K562 (cell line): ENCODE results near the gene VILL. TPM values are rescaled to one million over a fixed set of nuclear protein-coding genes. Genes with fewer than 3 reads are reported as not detected.

ENCODE experiments used
- ATAC-seq: fragments of 200-7000 bp; cut with Tn5 transposase; 3 replicates; pipeline ENCODE4 v1.9.1; 2020; ENCODE audit warnings: moderate library complexity
- BruUV-seq: library from RNA; stranded (reverse); fragments of 400-500 nt; replicated peaks from 2 replicates; lab custom pipeline; 2021; lab: Mats Ljungman, UMichigan
- CTCF ChIA-PET: fragments of 300-600 bp; formaldehyde crosslinking; extraction: SDS; loops from one replicate; lab custom pipeline; 2021; ENCODE audit warnings: low intra/inter-chr PET ratio; lab: Yijun Ruan, JAX
- POLR2A ChIA-PET: fragments of 300-600, 350-650 bp; sonication (Branson Sonifier 250); formaldehyde crosslinking; extraction: SDS; loops from one replicate; lab custom pipeline; 2021; ENCODE audit warnings: antibody characterized with exemption, inconsistent platforms; lab: Yijun Ruan, JAX
- DNase-seq, 4 experiments: peaks; one replicate each; pipeline versions ENCODE4 v3.0.0 to v3.0.0-alpha.2; 2011 to 2018; ENCODE audit warnings: low spot score in 3 of 4, mixed read lengths in 3 of 4; ENCODE audit errors: extremely low read depth in 1 of 4
- FAIRE-seq: peaks from 2 replicates; lab custom pipeline; 2011; peaks lifted over from hg19 to GRCh38; lab: Jason Lieb, UNC
- H2AFZ ChIP-seq: 2 replicates; pipeline ENCODE4 v1.6.0; 2011; ENCODE audit warnings: low read depth, low read length, control low read depth, inconsistent platforms
- H3K27ac ChIP-seq: fragments of 200-600 bp; 3 replicates; pipeline ENCODE4 v1.8.0; 2011; ENCODE audit warnings: low read depth, mild to moderate bottlenecking, control low read depth, inconsistent platforms, low read length, moderate library complexity, mixed read lengths; ENCODE audit errors: extremely low read depth
- H3K27me3 ChIP-seq, 2 experiments: fragments of 300-600 bp in 1 of 2; 2 replicates in 1 of 2; 3 replicates in 1 of 2; pipeline versions ENCODE4 v1.6.0 to v1.8.0; 2011; ENCODE audit warnings: inconsistent platforms in 2 of 2, low read length in 2 of 2, mild to moderate bottlenecking in 1 of 2, mixed read lengths in 1 of 2, moderate library complexity in 1 of 2; ENCODE audit not compliant: control insufficient read depth in 2 of 2, insufficient read depth in 2 of 2
- H3K36me3 ChIP-seq: fragments of 300-600 bp; 3 replicates; pipeline ENCODE4 v1.8.0; 2011; ENCODE audit warnings: mild to moderate bottlenecking, low read length, inconsistent platforms; ENCODE audit not compliant: control insufficient read depth, insufficient read depth
- H3K4me1 ChIP-seq, 2 experiments: fragments of 200-600 bp in 1 of 2; replicated peaks in 1 of 2; 2 replicates in 1 of 2; 3 replicates in 1 of 2; pipeline versions ENCODE4 v1.5.1 to v1.8.0; 2011; ENCODE audit warnings: inconsistent platforms in 2 of 2, low read length in 2 of 2, mild to moderate bottlenecking in 1 of 2, mixed read lengths in 1 of 2, moderate library complexity in 1 of 2; ENCODE audit not compliant: control insufficient read depth in 2 of 2, insufficient read depth in 2 of 2
- H3K4me2 ChIP-seq: 2 replicates; pipeline ENCODE4 v1.6.1; 2011; ENCODE audit warnings: low read length, control low read depth, inconsistent platforms, mixed read lengths; ENCODE audit not compliant: insufficient read depth
- H3K4me3 ChIP-seq: fragments of 200-600 bp; sonication (generic), shearing (Covaris generic); 2 replicates; pipeline ENCODE4 v1.5.1; 2016; ENCODE audit warnings: control low read depth, inconsistent platforms
- H3K79me2 ChIP-seq: fragments of 200-600 bp; 3 replicates; pipeline ENCODE4 v1.8.0; 2011; ENCODE audit warnings: low read length, inconsistent platforms; ENCODE audit not compliant: control insufficient read depth, insufficient read depth
- H3K9ac ChIP-seq, 2 experiments: 2 replicates each; pipeline versions ENCODE4 v1.6.0 to v1.6.1; 2011; ENCODE audit warnings: low read depth in 2 of 2, low read length in 2 of 2, control low read depth in 1 of 2, inconsistent platforms in 1 of 2, mild to moderate bottlenecking in 1 of 2, mixed read lengths in 1 of 2; ENCODE audit not compliant: insufficient read depth in 1 of 2
- H3K9me1 ChIP-seq: one replicate; pipeline ENCODE4 v1.6.0; 2011; ENCODE audit warnings: inconsistent platforms, mild to moderate bottlenecking, low read length, moderate library complexity; ENCODE audit not compliant: control insufficient read depth, insufficient read depth
- H3K9me3 ChIP-seq: replicated peaks from 2 replicates; pipeline ENCODE4 v1.5.1; 2011; ENCODE audit warnings: low read depth, low read length, inconsistent platforms; ENCODE audit not compliant: control insufficient read depth, insufficient read depth
- H4K20me1 ChIP-seq: replicated peaks from 2 replicates; pipeline ENCODE4 v1.6.1; 2011; ENCODE audit warnings: low read length, inconsistent platforms, mixed read lengths; ENCODE audit not compliant: control insufficient read depth, insufficient read depth
- MITF ChIP-seq: IDR thresholded peaks from 2 replicates; pipeline ENCODE4 v1.6.1; 2014; ENCODE audit warnings: antibody characterized with exemption
- NEUROD1 ChIP-seq: fragments of 150-350 bp; IDR thresholded peaks from 2 replicates; pipeline ENCODE4 v1.6.1; 2014; ENCODE audit warnings: borderline replicate concordance, low read length, low read depth; ENCODE audit not compliant: partially characterized antibody
- PRDM10 ChIP-seq: fragments of 450-650 bp; IDR thresholded peaks from 2 replicates; pipeline ENCODE4 v1.6.1; 2018; ENCODE audit not compliant: partially characterized antibody
- ZC3H8 ChIP-seq: fragments of 450-650 bp; IDR thresholded peaks from 2 replicates; pipeline ENCODE4 v1.6.1; 2017
- ZNF3 ChIP-seq: fragments of 250-450 bp; sonication (Bioruptor Pico); IDR thresholded peaks from 2 replicates; pipeline ENCODE4 v1.5.0; 2021; ENCODE audit warnings: mild to moderate bottlenecking, moderate library complexity
- WGBS: fragments of 100-300 bp; shearing (Covaris generic); methylation state at CpG from one replicate; pipeline ENCODE4 v1.1.6; 2016; ENCODE audit warnings: low coverage, mixed read lengths; ENCODE audit not compliant: insufficient coverage; ENCODE audit errors: missing lambda C conversion rate; 5-methylcytosine and 5-hydroxymethylcytosine counted together
- in situ Hi-C: fragments of 300-500 bp; cut with MboI; formaldehyde crosslinking; loops from 4 replicates; pipeline ENCODE4 v1.15.0; 2018; ENCODE audit warnings: inconsistent platforms, mixed read lengths
- intact Hi-C: fragments of 100-400 bp; cut with micrococcal nuclease; formaldehyde crosslinking; loops from 2 replicates; pipeline ENCODE4 v1.14.2; 2022
- polyA plus RNA-seq, 8 experiments: library from polyadenylated mRNA; depleted of rRNA in 4 of 8; stranded (reverse) in 5 of 8; unstranded in 3 of 8; fragments of >200 nt; fragmentation: Nextera tagmentation in 2 of 8; fragmentation: Illumina TruSeq in 1 of 8; extraction: Ambion mirVana in 2 of 8; extraction: Trizol in 1 of 8; gene quantifications; 2 replicates each; pipeline versions ENCODE4 v1.2.1 to v1.2.3, GENCODE V29; 2011 to 2014; ENCODE audit warnings: inconsistent platforms in 1 of 8, missing spikeins in 1 of 8
- total RNA-seq, 7 experiments: library from RNA; depleted of rRNA in 6 of 7; stranded (reverse); fragments of >200 nt in 6 of 7; fragmentation: Illumina TruSeq in 2 of 7; extraction: Trizol in 2 of 7; gene quantifications; 2 replicates each; pipeline versions ENCODE4 v1.2.1 to v1.2.3, GENCODE V29; 2011 to 2021; ENCODE audit warnings: low replicate concordance in 1 of 7

The VILL gene
- total and polyA plus RNA-seq, 9 of the 15 experiments (the other 6 are each of a cell fraction or from before 2014, with no cell fraction given): 0.11 to 16.0 (median 8.8) TPM

GRCh38 chr3:37980462-37981347 lies 9.9 kb upstream of the VILL start:
- POLR2A ChIA-PET: interaction anchor here (0.6 to 1.4 kb wide), 5 partner anchors 11 to 79 kb away, joined by 3 to 8 read pairs (median 3); no protein-coding TSS in a partner anchor
- H3K4me1 ChIP-seq: peaks cover 8 to 18% of the 10 kb centered on the region in 2 experiments; a peak in 4 of 5 replicates
- FAIRE-seq: no peak
- H3K27me3 ChIP-seq: no peaks in the 10 kb centered on the region
- 60% methylated on average over 14 of the region's 14 CpGs for WGBS
- no peaks in the 10 kb centered on the region for H3K79me2 ChIP-seq
- no peaks in the 10 kb centered on the region for H3K9me1 ChIP-seq
- H4K20me1 ChIP-seq: no peaks in the 10 kb centered on the region
- BruUV-seq: no TSS peak
- peaks cover 4% of the 10 kb centered on the region; the same call in 1 of the 3 replicates for H3K36me3 ChIP-seq
- H3K4me2 ChIP-seq: no peak overlapping the region
- ATAC-seq: peak; percentile 62
- CTCF ChIA-PET: no interaction called here
- no peak for TF ChIP-seq NEUROD1
- TF ChIP-seq, all 486 proteins: peak for 0
- intact Hi-C loops (no loop called here), in situ Hi-C loops (no loop called here)
- Histone ChIP-seq H3K27ac (no peak overlapping the region), H2AFZ (peak overlapping the region; percentile 56), H3K9ac (peak overlapping the region in 1 of 2 experiments; percentile 75; a peak in 2 of 4 replicates), H3K4me3 (no peak overlapping the region), H3K9me3 (no peaks in the 10 kb centered on the region)
- DNase-seq: no peak

- TF ChIP-seq MITF (no peak), ZNF3 (no peak), PRDM10 (no peak), ZC3H8 (no peak)
- intact Hi-C loops: no loop called here
- no peak overlapping the region for H3K4me3 ChIP-seq
- H3K9me1 ChIP-seq: no peaks in the 10 kb centered on the region
- no peak for FAIRE-seq
- BruUV-seq: no TSS peak
- H2AFZ ChIP-seq: no peak overlapping the region
- no peak overlapping the region for H3K4me2 ChIP-seq
- CTCF ChIA-PET: no interaction called here
- no peaks in the 10 kb centered on the region for H3K9me3 ChIP-seq
- H3K4me1 ChIP-seq: peaks cover 14 to 24% of the 10 kb centered on the region in 2 experiments
- no peak overlapping the region for H3K9ac ChIP-seq
- POLR2A ChIA-PET: interaction anchor here (1.1 to 1.6 kb wide), 2 partner anchors 9 to 13 kb away, joined by 4 read pairs; no protein-coding TSS in a partner anchor
- H3K36me3 ChIP-seq: no peaks in the 10 kb centered on the region
- no peaks in the 10 kb centered on the region for H3K27me3 ChIP-seq
- no peak overlapping the region for H3K27ac ChIP-seq
- WGBS: 67% methylated on average over 2 of the region's 2 CpGs
- in situ Hi-C loops: no loop called here
- no peak for DNase-seq
- no peaks in the 10 kb centered on the region for H4K20me1 ChIP-seq
- no peaks in the 10 kb centered on the region for H3K79me2 ChIP-seq
- no peak for ATAC-seq
These were observed 9.3 kb upstream of the VILL start for GRCh38 chr3:37981348-37981664.
